SH-SY5Y (cell line): ENCODE data around the gene IKBIP.
A peak's percentile ranks its signal among the peaks of the same experiment; 100 is the strongest.

ENCODE experiments used
- GATA2 ChIP-seq: IDR thresholded peaks from 2 replicates; pipeline ENCODE4 v1.6.1; 2011; ENCODE audit warnings: mild to moderate bottlenecking, low read depth, low read length
- GATA3 ChIP-seq: IDR thresholded peaks from 2 replicates; pipeline ENCODE4 v1.6.1; 2011; ENCODE audit warnings: low read depth, mild to moderate bottlenecking, low read length, moderate library complexity

Gene IKBIP

GRCh38 chr12:98594050-98594835, 50.3 kb downstream of the IKBIP start:
- TF ChIP-seq GATA2 (no peak), GATA3 (no peak)

DNA sequence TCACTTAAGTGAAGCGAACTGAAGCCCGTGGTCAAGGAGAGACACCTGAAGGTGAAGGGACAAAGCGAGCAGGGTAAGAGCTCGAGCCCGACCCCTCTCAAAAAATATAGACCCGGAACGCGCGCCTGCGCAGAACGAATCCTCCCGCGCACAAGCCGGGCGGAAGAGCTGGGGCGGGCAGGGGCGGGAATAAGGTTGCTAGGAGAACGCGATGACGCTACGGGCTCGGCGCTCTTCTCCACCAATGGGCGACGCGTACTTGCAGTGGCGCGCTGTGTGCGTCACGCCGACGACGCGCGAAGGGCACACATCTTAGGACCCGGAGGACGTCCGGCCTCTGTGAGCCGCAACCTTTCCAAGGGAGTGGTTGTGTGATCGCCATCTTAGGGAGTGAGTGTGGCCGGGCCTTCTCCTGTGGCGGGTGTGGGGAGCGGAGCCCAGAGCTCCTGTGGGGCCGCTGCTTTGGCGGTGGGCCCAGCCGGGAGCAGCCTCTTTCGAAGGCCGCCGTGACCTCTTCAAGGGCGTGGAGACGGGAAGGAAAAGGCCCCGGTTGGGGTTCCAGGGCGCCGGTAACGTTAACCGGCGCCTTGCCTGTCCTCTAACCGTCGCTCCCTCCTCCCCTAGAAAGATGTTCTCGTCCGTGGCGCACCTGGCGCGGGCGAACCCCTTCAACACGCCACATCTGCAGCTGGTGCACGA, 51.1 kb downstream of the IKBIP start, which contains the start of gene SLC25A3:
TSS of gene SLC25A3 (plus strand) at position 336 of the 699 bp plus-strand sequence. CDS start at position 629, 293 bp downstream.
- TF ChIP-seq GATA2: no peak
- no peak for TF ChIP-seq GATA3

GRCh38 chr12:98592825-98593322, 51.7 kb downstream of the IKBIP start:
- TF ChIP-seq GATA3 (peak; percentile 48; the same call in 1 of the 2 replicates), GATA2 (peak; percentile 47; the same call in 1 of the 2 replicates)

DNA sequence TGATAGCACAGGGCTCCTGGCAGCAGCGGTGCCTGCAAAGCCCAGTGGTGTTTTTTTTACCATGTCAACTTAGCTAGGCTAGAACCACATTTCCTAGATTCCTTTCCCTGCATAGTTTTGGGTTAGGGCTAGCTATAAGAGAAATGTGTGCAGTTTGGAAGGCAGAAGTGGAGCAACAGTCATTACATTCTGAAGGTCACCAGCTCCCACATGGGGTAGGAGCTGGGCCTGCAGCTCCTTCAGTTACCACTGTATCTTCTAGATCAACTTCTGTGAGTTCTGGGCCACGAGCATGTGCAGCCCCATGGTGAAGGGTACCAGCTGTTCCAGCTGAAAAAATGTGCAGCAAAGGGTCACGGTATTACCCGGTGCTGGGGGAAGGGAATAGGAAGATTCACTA, 53.4 kb downstream of the IKBIP start:
- TF ChIP-seq GATA2 (no peak), GATA3 (no peak)

DNA sequence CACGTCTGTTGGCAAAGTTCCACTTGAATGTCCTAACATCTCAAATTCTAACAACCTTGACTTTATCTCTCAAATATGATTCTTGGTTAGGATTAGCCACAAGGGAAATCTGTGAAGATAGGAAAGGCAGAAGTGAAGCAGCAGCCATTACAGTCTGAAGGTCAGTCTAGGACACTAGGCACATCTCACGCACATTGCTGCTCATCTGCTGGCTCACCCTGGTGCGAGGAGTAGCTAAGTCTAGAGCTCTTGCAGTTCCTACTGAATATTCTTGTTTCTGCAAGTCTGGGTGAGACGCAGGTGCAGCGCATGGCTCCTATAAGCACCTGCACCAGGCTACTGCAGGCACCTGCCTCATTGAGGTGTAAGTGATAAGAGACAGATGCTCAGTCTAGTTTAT, 57.5 kb downstream of the IKBIP start:
- TF ChIP-seq GATA2: no peak

GRCh38 chr12:98582093-98582492, 62.5 kb downstream of the IKBIP start:
- TF ChIP-seq GATA2 (no peak), GATA3 (no peak)

GRCh38 chr12:98581101-98581500, 63.5 kb downstream of the IKBIP start:
- no peak for TF ChIP-seq GATA2
- TF ChIP-seq GATA3: no peak

DNA sequence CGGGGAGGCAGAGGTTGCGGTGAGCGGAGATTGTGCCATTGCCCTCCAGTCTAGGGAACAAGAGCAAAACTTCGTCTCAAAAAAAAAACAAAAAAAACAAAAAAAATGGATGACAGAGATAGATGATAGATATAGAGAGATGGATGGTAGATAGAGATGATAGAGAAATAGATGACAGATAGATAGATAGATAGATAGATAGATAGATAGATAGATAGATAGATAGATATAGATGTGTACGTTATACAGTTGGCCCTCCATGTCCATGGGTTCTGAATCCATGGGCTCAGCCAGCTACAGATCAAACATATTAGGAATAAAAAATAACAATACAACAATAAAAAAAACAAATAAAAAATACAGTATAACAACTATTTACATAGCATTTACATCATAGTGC, 63.9 kb downstream of the IKBIP start:
- TF ChIP-seq GATA3 (no peak), GATA2 (no peak)

- no peak for TF ChIP-seq GATA3
- no peak for TF ChIP-seq GATA2
These were observed 64.8 kb downstream of the IKBIP start for GRCh38 chr12:98579835-98580234.

DNA sequence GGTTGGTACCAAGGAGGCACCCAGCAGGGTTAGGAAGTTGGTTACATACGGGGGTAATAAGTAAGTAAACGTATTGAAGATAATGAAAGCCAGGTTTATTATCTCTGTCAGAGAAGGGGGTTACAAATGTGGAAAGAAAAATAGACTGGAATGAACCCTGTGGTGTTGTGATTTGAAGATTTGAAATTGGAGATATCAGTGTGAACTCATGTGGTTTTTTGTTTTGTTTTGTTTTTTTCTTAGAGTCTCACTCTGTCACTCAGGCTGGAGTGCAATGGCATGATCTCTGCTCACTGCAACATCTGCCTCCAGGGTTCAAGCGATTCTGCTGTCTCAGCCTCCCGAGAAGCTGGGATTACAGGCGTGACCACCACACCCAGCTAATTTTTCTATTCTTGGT, 65.2 kb downstream of the IKBIP start:
- no peak for TF ChIP-seq GATA3
- TF ChIP-seq GATA2: no peak

GRCh38 chr12:98578821-98579220, 65.8 kb downstream of the IKBIP start:
- TF ChIP-seq GATA3: no peak

DNA sequence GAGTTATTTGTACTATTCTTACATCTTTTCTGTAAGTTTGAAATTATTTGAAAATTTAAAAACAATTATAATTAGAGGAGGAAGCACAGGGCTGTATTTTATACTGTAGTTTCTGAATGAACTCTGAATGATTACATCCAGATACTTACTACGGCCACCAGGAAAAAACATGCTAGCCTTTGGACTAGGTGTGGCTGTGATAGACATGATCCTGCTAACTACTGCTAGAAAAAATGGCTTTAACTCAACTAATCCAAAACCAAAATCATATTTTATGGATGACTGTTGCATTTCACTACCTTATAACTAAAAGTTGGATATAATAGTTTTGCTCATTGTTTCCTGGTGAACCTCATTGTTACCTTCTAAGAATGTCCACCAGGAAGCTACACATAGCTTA, 66.2 kb downstream of the IKBIP start:
- TF ChIP-seq GATA3 (no peak), GATA2 (no peak)

DNA sequence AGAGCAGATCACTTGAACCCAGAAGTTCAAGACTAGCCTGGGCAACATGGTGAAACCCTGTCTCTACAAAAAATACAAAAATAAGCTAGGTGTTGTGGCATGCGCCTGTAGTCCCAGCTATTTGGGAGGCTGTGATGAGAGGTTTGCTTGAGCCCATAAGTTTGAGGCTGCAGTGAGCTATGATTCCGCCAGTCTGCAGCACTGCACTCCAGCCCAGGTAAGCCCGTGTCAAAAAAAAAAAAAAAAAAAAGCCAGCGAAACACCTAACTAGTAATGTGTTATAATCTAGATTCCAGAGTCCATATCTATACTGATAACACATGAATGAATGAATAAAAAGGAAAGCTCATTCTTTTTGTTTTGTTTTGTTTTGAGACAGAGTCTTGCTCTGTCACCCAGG, 69.6 kb downstream of the IKBIP start:
- TF ChIP-seq GATA2: no peak
- TF ChIP-seq GATA3: no peak
